Activated naive CD4-positive, alpha-beta T cell treated with anti-CD3 and anti-CD28 coated beads, Interleukin-2, amount 10 ng/mL, durations not matched to agents 7 days and 5 days (primary cell): ENCODE measurements around the gene RIC8A.
A peak's percentile ranks its signal among the peaks of the same experiment; 100 is the strongest.
"Not testable (repeated sequence)": the region's sequence is repeated elsewhere in the genome, so short reads cannot be mapped to it uniquely, and the experiment has no call there.

Source experiments
- CTCF ChIA-PET: fragments of 350-600 bp; sonication (Branson Sonifier 250); formaldehyde crosslinking; loops from one replicate; lab custom pipeline; 2021; ENCODE audit warnings: antibody characterized with exemption; lab: Charles Lee
- DNase-seq: peaks from one replicate; pipeline ENCODE4 v3.0.0-alpha.2; 2020
- H3K27ac Mint-ChIP-seq: one replicate; pipeline ENCODE4 v1.8.0; 2021; ENCODE audit warnings: mild to moderate bottlenecking, moderate library complexity, mixed read lengths
- H3K27me3 Mint-ChIP-seq: one replicate; pipeline ENCODE4 v1.8.0; 2021; ENCODE audit warnings: mild to moderate bottlenecking, mixed read lengths
- H3K36me3 Mint-ChIP-seq: one replicate; pipeline ENCODE4 v1.8.0; 2021; ENCODE audit warnings: mixed read lengths
- H3K4me1 Mint-ChIP-seq: one replicate; pipeline ENCODE4 v1.8.0; 2021; ENCODE audit warnings: mixed read lengths
- H3K4me3 Mint-ChIP-seq: one replicate; pipeline ENCODE4 v1.8.0; 2021; ENCODE audit warnings: mild to moderate bottlenecking, moderate library complexity, mixed read lengths
- H3K9me3 Mint-ChIP-seq: one replicate; pipeline ENCODE4 v1.8.0; 2021; ENCODE audit warnings: mixed read lengths

The RIC8A gene

GRCh38 chr11:207208-207862 is at the start of gene RIC8A, which contains the start of gene BET1L:
Gene RIC8A, plus strand, starts transcription at chr11:207708. Its CDS starts 1,147 bp downstream, at chr11:208855.
Gene BET1L, minus strand, starts transcription at chr11:207399. Its CDS starts 78 bp downstream, at chr11:207321.
- Mint-ChIP-seq H3K9me3 (no peaks in the 10 kb centered on the region), H3K27me3 (peaks cover 7% of the 10 kb centered on the region), H3K4me1 (peaks cover 54% of the 10 kb centered on the region), H3K27ac (peak within 1 kb of the TSS; percentile 100), H3K36me3 (peaks cover 38% of the 10 kb centered on the region), H3K4me3 (peak within 1 kb of the TSS; percentile 96)
- peak; percentile 99 for DNase-seq
- CTCF ChIA-PET, result interaction anchor here (0.8 to 1.9 kb wide), 6 partner anchors 9 to 105 kb away, joined by 3 to 8 read pairs (median 4); partner anchors contain the start of gene PSMD13

GRCh38 chr11:180242-180641 is 27.3 kb upstream of the RIC8A start:
- H3K9me3 Mint-ChIP-seq, H3K27me3 Mint-ChIP-seq, H3K4me3 Mint-ChIP-seq, H3K36me3 Mint-ChIP-seq, H3K27ac Mint-ChIP-seq, H3K4me1 Mint-ChIP-seq, DNase-seq, CTCF ChIA-PET: not testable (repeated sequence)

GRCh38 chr11:189200-189783 is 18.2 kb upstream of the RIC8A start:
- CTCF ChIA-PET, H3K36me3 Mint-ChIP-seq, H3K9me3 Mint-ChIP-seq, H3K4me3 Mint-ChIP-seq, H3K27me3 Mint-ChIP-seq, H3K27ac Mint-ChIP-seq: not testable (repeated sequence)
- peaks cover 13% of the 10 kb centered on the region for H3K4me1 Mint-ChIP-seq
- peak; percentile 22 for DNase-seq

- H3K4me3 Mint-ChIP-seq, CTCF ChIA-PET, H3K36me3 Mint-ChIP-seq, H3K27ac Mint-ChIP-seq, H3K9me3 Mint-ChIP-seq, H3K27me3 Mint-ChIP-seq: not testable (repeated sequence)
- DNase-seq, result peak; percentile 73
- peaks cover 13% of the 10 kb centered on the region for H3K4me1 Mint-ChIP-seq
Measured at GRCh38 chr11:189843-190311, 17.6 kb upstream of the RIC8A start.

GRCh38 chr11:190546-190945 is 17.0 kb upstream of the RIC8A start:
- H3K27ac Mint-ChIP-seq, H3K9me3 Mint-ChIP-seq, H3K27me3 Mint-ChIP-seq, H3K4me3 Mint-ChIP-seq, DNase-seq, H3K36me3 Mint-ChIP-seq, CTCF ChIA-PET: not testable (repeated sequence)
- H3K4me1 Mint-ChIP-seq, result peaks cover 13% of the 10 kb centered on the region

GRCh38 chr11:191490-192478 is 15.7 kb upstream of the RIC8A start:
- H3K9me3 Mint-ChIP-seq, H3K4me3 Mint-ChIP-seq, CTCF ChIA-PET, H3K36me3 Mint-ChIP-seq, H3K27me3 Mint-ChIP-seq: not testable (repeated sequence)
- DNase-seq, result peak; percentile 52
- H3K4me1 Mint-ChIP-seq, result peaks cover 13% of the 10 kb centered on the region
- H3K27ac Mint-ChIP-seq, result peak overlapping the region; percentile 83

- H3K36me3 Mint-ChIP-seq, H3K27ac Mint-ChIP-seq, H3K9me3 Mint-ChIP-seq, H3K27me3 Mint-ChIP-seq, H3K4me3 Mint-ChIP-seq, DNase-seq, CTCF ChIA-PET: not testable (repeated sequence)
- H3K4me1 Mint-ChIP-seq, result peaks cover 13% of the 10 kb centered on the region
Measured at GRCh38 chr11:192674-193128, 14.8 kb upstream of the RIC8A start, which contains the start of gene SCGB1C1. Gene SCGB1C1, plus strand, starts transcription at chr11:193078. Its CDS starts 22 bp downstream, at chr11:193100.

GRCh38 chr11:193481-193880 is 14.0 kb upstream of the RIC8A start:
- H3K27ac Mint-ChIP-seq, H3K9me3 Mint-ChIP-seq, CTCF ChIA-PET, H3K36me3 Mint-ChIP-seq, H3K4me3 Mint-ChIP-seq, DNase-seq, H3K27me3 Mint-ChIP-seq: not testable (repeated sequence)
- peaks cover 13% of the 10 kb centered on the region for H3K4me1 Mint-ChIP-seq

GRCh38 chr11:196786-197731 is 10.4 kb upstream of the RIC8A start:
- Mint-ChIP-seq H3K4me3 (no peak overlapping the region), H3K27me3 (peaks cover 4% of the 10 kb centered on the region), H3K9me3 (no peaks in the 10 kb centered on the region), H3K36me3 (peaks cover 3% of the 10 kb centered on the region), H3K4me1 (peaks cover 16% of the 10 kb centered on the region), H3K27ac (no peak overlapping the region)
- CTCF ChIA-PET, result no interaction called here
- DNase-seq, result no peak

- DNase-seq, result no peak
- Mint-ChIP-seq H3K36me3 (peaks cover 5% of the 10 kb centered on the region), H3K27me3 (peaks cover 4% of the 10 kb centered on the region), H3K4me1 (peaks cover 21% of the 10 kb centered on the region), H3K9me3 (no peaks in the 10 kb centered on the region), H3K27ac (peak overlapping the region; percentile 3), H3K4me3 (no peak overlapping the region)
- CTCF ChIA-PET, result no interaction called here
Measured at GRCh38 chr11:197741-198235, 9.7 kb upstream of the RIC8A start.

- peaks cover 4% of the 10 kb centered on the region for H3K27me3 Mint-ChIP-seq
- CTCF ChIA-PET, result no interaction called here
- H3K9me3 Mint-ChIP-seq, result no peaks in the 10 kb centered on the region
- H3K36me3 Mint-ChIP-seq, result peaks cover 10% of the 10 kb centered on the region
- DNase-seq, result peak; percentile 18
- H3K4me3 Mint-ChIP-seq, result no peak overlapping the region
- H3K4me1 Mint-ChIP-seq, result peaks cover 26% of the 10 kb centered on the region
- H3K27ac Mint-ChIP-seq, result no peak overlapping the region
Measured at GRCh38 chr11:198236-198806, 9.2 kb upstream of the RIC8A start.

GRCh38 chr11:199004-199581 is 8.4 kb upstream of the RIC8A start:
- Mint-ChIP-seq H3K27ac (no peak overlapping the region), H3K27me3 (no peaks in the 10 kb centered on the region), H3K36me3 (peaks cover 17% of the 10 kb centered on the region), H3K4me1 (peaks cover 33% of the 10 kb centered on the region), H3K4me3 (no peak overlapping the region), H3K9me3 (no peaks in the 10 kb centered on the region)
- CTCF ChIA-PET, result interaction anchor here (0.7 to 1.3 kb wide), 2 partner anchors 52 to 250 kb away, joined by 3 read pairs; no protein-coding TSS in a partner anchor
- DNase-seq, result no peak
